HG03066 (cell line): ENCODE measurements around the gene PGK2.
A peak's percentile ranks its signal among the peaks of the same experiment; 100 is the strongest.
"Not testable (repeated sequence)": the region's sequence is repeated elsewhere in the genome, so short reads cannot be mapped to it uniquely, and the experiment has no call there.

ENCODE experiments used
- ATAC-seq: cut with Tn5 transposase; IDR thresholded peaks from one replicate; pipeline ENCODE4 v1.9.1; 2021; ENCODE audit warnings: low read depth; ENCODE audit not compliant: unreplicated experiment

Gene PGK2

DNA sequence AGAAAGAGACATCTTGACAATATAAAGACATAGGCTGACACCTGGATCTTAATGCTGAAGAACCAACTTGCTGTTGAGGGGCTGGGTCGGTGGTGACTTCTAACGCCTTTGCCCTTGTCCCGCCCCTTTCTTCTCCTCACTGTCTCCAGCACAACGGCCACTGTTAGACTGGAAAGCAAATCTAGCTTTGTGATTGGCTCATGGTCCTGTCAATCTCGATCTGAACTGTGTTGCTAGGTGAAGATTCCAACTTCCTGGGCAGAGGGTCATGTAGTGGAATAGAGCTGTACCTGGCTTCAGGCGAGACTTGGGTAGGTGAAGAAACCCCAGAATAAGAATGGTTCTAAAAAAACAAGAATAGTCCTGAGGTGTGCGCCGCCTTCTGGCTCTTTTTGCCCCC lies at the start of gene PGK2:
TSS of gene PGK2 (minus strand) at position 110 of the 400 bp plus-strand sequence. CDS start at position 12, 98 bp downstream.
- no peak for ATAC-seq

DNA sequence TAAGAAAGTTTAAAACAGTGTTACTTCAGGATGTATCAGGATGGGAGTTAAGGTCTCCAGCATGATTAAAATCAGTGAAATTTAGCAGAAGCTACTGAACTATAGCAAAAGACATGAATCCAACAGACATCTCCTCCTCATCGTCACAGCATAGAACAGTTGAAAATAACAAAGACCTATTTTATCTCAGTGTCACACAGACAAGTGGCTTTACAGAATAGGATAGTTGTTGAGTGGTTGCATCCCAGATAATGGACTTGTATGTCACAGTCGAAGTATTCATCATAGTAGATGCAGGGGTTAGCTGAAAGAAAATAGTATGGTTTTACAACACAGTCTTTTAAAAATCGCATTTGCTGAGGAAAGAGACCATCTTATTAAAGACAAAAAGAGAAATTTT lies 48.1 kb upstream of the PGK2 start:
- no peak for ATAC-seq

DNA sequence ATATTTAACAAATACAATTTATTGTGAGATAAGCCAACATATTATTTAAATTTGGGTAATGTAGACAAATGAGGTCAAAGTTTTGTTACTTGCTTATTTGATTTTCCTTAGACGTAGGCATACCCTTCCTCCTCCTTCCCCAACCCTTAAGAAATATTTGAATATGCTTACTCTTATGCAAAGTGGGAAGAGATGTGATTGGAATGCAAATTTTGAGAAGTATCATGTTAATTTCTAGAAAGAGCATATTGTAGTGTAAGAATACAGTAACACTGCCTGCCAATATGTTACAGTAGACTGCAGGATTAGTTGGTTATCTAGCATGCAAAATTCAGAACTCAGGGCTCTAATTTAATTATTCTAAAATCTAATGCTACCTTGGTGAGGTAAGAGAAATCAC lies 46.3 kb upstream of the PGK2 start:
- no peak for ATAC-seq

DNA sequence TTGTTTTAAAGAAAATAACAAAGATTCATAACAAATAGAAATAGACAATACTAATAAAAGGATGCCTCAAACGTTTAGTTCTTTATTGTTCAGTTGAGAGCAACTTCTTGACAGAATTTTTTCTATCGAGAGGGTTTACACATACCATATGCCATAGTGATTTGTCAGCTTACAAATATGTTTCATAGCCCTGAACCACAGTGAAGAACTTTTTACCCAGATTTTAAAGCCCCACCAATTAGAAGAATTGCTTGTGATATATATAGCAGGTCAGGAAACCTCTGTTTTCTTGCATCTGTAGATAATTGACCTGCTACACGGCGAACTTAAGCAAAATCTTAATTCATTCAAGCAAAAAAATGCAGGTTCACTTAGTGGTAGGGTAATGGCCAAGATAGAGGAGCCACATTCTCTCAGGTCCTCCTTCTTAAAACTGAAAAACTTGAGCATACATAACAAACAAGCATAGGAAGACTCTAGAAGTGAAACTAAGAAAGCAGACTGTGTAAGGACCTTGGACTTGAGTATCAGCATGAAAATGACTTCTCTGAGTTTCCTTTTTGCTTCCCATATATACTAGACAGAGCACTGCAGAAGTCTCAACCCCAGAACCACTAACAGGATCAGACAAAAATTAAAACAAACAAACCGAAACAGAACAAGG lies 39.8 kb upstream of the PGK2 start:
- peak; percentile 99 for ATAC-seq

DNA sequence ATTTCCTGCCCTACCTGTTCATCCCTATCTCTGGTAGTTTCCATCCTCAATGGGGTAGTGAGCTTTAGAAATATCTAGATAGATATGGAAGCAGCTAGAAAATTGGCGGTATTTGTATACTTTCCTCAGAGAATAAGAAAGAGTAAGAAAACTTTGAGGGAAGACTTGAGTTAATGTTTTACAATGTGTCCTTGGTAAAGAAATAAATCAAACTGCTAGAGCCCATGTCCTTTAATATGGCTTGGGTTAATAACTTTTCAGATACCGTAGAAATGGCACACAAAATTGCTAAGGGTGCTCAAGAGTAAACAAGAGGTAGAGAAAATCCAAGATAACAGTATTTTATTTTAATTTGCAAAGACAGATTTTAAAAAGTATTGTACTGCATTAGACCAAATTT lies 28.1 kb upstream of the PGK2 start:
- no peak for ATAC-seq

DNA sequence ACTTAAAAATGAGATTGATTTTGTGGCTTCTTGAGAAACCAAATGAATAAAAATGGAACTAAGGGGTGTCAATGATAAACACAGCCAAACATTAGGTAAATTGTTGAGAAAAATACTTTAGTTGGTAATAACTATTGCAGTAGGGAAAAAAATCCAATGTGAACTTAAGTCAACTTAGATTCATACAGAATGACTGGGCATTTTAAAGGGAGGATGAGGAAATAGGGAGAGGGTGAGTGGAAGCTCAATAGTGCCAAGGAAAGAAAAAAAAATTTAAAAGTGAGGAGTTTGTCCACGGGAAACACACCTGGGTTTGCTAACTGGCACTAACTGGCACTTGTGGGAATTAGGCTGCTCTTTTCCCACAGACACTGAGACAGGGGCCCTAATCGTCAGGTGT lies 26.2 kb upstream of the PGK2 start:
- no peak for ATAC-seq

DNA sequence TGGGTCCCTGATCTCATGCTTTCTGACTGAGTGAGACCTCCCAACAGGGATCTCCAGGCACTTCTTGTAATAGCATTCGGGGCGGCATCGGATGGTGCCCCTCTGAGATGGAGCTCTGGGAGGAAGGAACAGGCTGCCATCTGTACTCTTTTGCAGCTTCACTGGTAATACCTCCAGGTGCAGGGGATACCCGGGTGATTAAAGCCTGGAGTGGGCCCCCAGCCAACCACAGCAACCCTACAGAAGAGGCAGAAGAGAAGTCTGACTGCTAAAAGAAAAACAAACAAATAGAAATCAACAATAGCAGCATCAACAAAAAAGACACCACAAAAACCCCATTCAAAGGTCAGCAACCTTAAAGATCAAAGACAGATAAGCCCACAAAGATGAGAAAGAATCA lies 19.1 kb upstream of the PGK2 start:
- no peak for ATAC-seq

DNA sequence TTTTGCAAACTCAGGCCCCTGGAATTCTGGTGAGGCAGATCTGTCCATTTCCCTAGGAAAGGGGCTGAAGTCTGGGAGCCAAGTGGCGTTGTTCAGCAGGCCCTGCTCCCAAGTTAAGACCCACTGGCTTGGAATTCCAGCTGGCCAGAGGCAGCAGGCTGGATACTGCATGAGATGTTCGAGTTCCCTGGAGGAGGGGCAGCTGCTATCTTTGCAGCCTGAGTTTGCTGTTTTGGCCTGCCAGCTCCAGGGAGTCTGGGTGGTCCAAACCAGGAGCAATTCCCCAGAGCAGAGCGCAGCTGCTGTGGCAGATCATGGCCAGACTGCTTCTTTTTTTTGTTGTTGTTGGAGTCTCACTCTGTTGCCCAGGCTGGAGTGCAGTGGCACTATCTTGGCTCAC lies 18.2 kb upstream of the PGK2 start:
- no peak for ATAC-seq

DNA sequence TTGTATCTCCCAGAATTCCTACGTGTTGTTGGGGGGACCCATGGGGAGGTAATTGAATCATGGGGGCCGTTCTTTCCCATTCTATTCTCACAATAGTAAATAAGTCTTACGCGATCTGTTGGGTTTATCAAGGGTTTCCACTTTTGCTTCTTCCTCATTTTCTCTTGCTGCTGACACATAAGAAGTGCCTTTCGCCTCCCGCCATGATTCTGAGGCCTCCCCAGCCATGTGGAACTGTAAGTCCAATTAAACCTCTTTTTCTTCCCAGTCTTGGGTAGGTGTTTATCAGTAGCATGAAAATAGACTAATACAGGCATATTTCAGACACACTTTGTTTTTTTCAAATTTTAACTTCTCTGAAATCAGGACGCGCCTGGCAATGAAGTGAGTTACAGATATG lies 14.4 kb upstream of the PGK2 start:
- ATAC-seq: no peak

DNA sequence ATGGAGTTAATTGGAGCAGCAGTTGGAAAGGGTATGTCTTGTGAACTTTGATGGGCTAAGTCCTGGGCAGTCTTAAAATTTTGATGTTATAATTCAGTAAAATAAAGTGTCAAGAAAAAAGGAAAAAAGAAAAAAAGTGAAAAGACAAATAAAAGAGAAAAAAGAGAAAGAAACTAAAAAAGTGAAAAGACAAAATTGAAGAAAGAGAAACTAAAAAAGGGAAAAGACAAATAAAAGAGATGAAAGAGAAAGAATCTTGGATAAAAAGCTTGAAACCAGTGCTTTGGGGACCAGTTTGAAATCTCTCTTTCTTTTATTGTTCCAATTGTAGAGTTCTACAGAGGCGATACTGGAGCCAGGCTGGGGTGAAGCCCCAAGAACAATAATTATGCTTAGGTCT lies 12.0 kb upstream of the PGK2 start:
- ATAC-seq: no peak

DNA sequence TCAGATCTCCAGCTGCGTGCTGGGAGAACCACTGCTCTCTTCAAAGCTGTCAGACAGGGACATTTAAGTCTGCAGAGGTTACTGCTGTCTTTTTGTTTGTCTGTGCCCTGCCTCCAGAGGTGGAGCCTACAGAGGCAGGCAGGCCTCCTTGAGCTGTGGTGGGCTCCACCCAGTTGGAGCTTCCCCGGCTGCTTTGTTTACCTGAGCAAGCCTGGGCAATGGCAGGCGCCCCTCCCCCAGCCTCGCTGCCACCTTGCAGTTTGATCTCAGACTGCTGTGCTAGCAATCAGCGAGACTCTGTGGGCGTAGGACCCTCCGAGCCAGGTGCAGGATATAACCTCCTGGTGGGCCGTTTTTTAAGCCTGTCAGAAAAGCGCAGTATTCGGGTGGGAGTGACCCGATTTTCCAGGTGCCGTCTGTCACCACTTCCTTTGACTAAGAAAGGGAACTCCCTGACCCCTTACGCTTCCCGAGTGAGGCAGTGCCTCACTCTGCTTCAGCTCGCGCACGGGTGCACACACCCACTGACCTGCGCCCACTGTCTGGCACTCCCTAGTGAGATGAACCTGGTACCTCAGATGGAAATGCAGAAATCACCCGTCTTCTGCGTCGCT lies 9.9 kb upstream of the PGK2 start:
- ATAC-seq: not testable (repeated sequence)

DNA sequence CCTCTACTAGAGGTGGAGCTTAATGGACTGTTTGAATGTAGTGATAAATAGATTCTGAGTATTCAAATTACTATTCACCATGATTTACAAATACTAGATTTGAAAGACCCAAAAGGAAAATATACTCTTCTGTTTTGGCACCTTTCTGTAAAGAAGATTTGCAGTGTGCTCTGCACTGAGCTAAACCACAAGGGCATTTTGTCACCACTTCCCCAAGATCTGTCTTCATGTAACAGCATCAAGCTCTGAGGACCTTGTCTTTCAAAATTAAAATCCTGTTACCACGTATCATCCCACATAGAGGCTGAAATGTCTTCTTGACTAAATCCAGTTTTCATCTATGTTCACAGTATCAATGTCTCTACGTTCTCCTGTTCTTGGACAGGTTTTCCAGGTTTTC lies 3.3 kb upstream of the PGK2 start:
- ATAC-seq: no peak

DNA sequence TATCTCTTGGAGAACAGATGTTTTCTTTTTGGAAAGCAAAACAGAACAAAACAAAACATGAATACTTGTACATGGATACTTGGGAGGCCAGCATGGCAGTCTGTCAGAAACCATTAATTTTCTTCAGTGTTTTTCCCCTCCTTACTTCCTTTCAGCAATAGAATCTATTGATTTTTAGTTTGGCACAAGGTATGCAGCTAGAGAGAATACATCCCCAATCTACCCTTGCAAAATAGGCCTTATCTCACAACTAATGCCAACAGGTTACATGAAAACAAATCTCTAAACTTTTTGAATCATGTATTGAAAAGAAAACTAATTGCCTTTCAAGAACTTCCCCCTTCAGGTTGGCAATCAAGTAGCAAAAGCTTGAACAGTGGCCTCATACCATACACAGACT lies 2.8 kb downstream of the PGK2 start:
- no peak for ATAC-seq

DNA sequence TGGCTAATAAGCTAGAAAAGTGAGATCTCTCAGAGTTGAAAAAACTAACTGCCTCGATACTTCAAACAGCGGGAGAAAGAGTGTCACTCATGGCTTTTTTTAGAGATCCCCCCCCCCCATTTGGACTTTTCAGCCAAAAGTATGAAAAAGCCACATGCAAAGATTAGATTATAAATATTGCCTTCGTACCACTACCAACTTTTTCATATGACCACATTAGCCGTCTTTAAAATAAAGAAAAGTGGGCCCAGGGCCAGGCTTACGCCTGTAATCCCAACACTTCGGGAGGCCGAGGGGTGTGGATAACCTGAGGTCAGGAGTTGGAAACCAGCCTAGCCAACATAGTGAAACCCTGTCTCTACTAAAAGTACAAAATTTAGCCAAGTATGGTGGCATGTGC lies 4.4 kb downstream of the PGK2 start:
- no peak for ATAC-seq

DNA sequence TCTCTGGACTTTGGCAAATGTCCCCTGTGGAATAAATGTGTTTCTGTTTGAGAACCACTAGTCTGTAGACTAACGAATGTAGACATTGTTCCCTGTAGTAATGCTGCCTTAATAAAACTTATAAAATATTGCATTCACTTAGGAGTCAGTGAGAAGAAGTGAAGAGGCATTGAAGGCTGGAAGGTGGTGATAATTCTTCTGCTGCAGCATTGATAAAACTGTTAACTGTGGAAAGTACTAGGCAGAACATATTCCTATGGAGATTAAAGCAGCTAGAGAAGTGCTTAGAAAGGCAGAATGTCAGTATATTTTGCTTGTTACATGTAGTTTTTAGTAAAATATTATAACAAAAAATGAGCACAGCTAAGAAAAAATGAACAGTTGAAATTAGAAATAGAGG lies 4.8 kb downstream of the PGK2 start:
- ATAC-seq: no peak

DNA sequence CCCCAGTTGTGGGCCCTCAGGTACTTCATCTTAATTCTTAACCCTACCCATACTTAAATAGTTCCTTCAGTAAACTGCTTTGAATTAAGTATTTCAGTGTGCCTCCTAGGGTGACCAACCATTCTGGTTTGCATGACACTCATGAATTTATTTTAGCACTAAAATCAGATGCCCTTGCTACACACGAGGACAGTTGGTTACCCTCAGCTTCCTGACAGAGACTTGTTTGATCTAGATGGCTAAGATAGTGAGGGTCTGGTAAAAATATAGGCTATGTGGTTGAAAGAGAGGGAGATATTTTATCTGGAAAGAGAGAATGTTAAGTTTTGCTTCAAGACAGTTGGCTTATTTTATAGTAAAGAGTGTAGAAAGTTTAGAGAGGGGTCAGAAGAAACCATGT lies 10.6 kb downstream of the PGK2 start:
- no peak for ATAC-seq

DNA sequence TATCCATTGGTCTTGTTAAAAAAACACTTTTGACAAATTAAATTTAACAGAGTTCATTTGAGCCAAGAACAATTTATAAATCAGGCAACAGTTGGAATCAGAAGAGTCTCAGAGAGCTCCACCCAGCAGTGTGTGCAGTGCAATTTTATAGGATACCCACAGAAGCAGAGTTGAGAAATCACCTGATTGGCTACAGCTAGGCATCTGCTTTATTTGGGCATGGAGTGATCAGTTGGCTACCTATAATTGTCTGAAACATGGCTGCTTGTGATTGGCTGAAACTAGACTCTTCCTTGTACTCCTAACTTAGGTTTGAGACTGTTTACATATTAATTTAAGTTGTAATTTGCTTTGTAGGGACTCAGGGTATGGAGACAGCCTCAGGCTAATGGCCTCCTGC lies 12.0 kb downstream of the PGK2 start:
- no peak for ATAC-seq

DNA sequence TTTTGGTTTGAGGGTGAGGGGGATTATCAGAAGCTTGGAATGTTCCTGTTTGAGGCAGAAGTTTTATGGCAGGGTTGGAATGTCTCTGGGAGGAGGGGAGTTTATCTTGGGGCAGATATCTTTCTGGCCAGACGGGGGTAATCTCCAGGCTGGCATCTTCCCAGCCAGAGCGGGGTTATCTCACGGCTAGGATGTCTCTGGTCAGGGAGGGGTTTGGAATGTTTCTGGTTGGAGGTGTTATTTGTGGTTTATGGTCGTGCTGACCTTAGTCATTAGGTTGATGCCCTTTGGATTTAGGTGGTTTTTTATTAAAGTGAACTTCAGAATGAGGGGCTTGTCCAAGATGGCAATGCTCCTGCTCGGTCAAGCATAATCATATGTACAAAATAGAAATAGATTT lies 14.8 kb downstream of the PGK2 start:
- no peak for ATAC-seq

DNA sequence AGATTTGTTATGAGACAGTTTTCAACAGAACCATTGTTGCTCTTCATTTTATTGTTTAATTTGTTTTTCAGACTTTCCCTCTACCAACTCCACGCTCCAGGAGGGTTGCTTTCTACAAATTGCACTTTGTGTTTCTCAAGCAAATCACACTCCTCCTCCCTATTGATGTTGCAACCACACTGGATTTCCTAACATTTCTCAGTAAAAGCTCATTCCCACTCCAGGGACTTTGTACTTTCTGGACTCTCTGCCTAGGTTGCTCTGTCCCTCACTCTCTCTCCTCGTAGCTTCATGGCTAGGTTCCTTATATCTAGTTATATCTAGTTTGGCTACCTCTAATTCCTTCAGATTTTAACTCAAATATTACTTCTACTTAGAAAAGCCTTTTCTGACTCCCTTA lies 20.3 kb downstream of the PGK2 start:
- no peak for ATAC-seq

DNA sequence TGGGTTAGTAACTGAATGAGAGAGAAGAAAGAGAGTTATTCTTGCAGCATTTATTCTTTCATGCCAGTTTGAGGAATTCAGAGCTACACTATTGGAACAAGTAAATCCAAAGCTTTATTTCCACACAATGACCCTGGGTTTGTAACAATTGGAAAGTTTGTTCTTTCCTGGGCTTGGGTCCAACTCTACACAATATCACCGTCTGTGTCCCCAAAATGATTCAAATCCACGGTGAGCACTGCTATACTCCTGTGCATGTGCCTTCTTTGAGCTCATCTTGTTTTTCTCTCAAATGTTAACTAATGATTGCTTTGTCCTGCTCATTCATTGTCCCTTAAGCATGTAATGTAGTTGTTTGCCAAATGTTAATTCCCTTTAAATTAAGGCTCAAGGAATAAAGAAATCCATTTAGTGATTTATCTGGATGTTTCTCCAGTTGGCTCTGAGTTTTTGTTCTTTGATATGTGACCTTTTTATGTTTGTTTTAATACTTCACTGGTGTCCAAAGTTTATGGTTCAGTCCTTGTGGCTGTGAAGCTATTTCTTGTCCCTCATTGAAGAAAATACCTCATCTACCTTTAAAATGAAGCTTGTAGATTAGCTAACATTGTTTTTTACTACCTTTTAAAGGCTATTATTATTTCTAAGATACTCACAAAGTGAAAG lies 22.4 kb downstream of the PGK2 start:
- no peak for ATAC-seq

DNA sequence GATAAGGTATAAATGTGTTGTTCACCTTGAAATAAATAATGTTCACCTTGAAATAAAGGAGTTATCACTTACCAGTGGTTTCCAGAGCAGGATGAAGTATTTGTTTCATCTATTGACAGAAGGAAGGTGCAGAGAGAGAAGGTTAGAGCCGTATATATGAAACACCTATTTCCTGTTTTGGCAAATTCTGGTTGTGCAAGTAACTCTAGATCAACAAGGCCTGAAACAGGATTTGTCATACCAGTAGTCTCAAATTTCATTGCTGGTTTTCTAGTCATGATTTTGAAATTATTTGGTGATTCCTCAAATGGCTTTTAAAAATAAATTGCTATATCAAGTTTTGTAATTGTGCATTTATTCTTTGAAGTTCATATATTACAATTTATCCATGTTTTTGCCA lies 42.8 kb downstream of the PGK2 start, which contains the start of gene CRISP3:
TSS of gene CRISP3 (minus strand) at position 130 of the 400 bp plus-strand sequence. CDS start at position 109, 21 bp downstream.
- no peak for ATAC-seq

DNA sequence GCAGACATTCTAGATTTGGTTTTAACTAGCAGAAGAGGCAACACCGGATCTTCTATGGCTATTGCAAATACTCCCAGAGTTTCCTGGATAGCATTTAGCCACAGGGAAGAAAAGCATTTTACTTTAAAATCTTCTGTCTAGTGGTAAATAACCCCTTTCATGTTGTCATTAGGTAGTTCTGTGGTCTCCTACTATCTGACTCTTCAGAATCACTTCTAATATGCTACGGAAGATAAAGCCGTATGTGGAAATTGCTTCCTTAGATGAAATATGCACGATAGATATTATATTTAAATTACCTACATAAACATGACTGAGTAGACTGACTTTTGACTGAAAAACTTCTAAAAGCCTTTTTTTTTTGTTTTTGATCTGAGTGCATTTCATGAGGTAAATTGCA lies 43.7 kb downstream of the PGK2 start:
- ATAC-seq: no peak
